Peyer's patch (tissue), 4 donors: Measurements from ENCODE around the gene CLDN11.

ENCODE experiments used
- CTCF ChIP-seq, 6 experiments: fragments of 450-650 bp in 4 of 6; fragments of 200-600 bp in 2 of 6; sonication (generic) in 1 of 6; IDR thresholded peaks; one replicate each; pipeline ENCODE4 v1.5.1; 2017 to 2019; ENCODE audit warnings: antibody characterized with exemption in 6 of 6, mild to moderate bottlenecking in 3 of 6, moderate library complexity in 1 of 6
- POLR2A ChIP-seq, 2 donors: fragments of 450-650 bp; IDR thresholded peaks; one replicate each; pipeline ENCODE4 v1.5.1; 2017; ENCODE audit warnings: antibody characterized with exemption in 2 of 2, mild to moderate bottlenecking in 2 of 2, moderate library complexity in 2 of 2

- no peak for TF ChIP-seq CTCF (IDR thresholded peaks at IDR 0.05)
- no peak for TF ChIP-seq POLR2A (IDR thresholded peaks at IDR 0.05)
Measured at GRCh38 chr3:170477395-170477794, 58.7 kb downstream of the CLDN11 start.
